ENCODE results near the gene UBXN4.

- no peak for TF ChIP-seq CTCF (conservative IDR thresholded peaks at IDR 0.05; ENCODE audit: low read length)
- no peak for TF ChIP-seq EZH2phosphoT487 (IDR thresholded peaks at IDR 0.05; ENCODE audit: borderline replicate concordance, low read depth, low read length)
Observed at GRCh38 chr2:135736546-135736945, 5.1 kb upstream of the UBXN4 start.

Data from OCI-LY7 (cell line).